ENCODE measurements around the gene CAPN11.
"Not testable (repeated sequence)": the region's sequence is repeated elsewhere in the genome, so short reads cannot be mapped to it uniquely, and the experiment has no call there.

Gene CAPN11

GRCh38 chr6:44228031-44228430 lies 69.4 kb downstream of the CAPN11 start:
- H3K27ac ChIP-seq = no peak overlapping the region
- TF ChIP-seq, protein P1, sequence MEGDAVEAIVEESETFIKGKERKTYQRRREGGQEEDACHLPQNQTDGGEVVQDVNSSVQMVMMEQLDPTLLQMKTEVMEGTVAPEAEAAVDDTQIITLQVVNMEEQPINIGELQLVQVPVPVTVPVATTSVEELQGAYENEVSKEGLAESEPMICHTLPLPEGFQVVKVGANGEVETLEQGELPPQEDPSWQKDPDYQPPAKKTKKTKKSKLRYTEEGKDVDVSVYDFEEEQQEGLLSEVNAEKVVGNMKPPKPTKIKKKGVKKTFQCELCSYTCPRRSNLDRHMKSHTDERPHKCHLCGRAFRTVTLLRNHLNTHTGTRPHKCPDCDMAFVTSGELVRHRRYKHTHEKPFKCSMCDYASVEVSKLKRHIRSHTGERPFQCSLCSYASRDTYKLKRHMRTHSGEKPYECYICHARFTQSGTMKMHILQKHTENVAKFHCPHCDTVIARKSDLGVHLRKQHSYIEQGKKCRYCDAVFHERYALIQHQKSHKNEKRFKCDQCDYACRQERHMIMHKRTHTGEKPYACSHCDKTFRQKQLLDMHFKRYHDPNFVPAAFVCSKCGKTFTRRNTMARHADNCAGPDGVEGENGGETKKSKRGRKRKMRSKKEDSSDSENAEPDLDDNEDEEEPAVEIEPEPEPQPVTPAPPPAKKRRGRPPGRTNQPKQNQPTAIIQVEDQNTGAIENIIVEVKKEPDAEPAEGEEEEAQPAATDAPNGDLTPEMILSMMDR (conservative IDR thresholded peaks at IDR 0.05) = no peak

GRCh38 chr6:44228433-44228832 lies 69.8 kb downstream of the CAPN11 start:
- H3K27ac ChIP-seq = no peak overlapping the region
- TF ChIP-seq, protein P1 (conservative IDR thresholded peaks at IDR 0.05) = no peak

DNA sequence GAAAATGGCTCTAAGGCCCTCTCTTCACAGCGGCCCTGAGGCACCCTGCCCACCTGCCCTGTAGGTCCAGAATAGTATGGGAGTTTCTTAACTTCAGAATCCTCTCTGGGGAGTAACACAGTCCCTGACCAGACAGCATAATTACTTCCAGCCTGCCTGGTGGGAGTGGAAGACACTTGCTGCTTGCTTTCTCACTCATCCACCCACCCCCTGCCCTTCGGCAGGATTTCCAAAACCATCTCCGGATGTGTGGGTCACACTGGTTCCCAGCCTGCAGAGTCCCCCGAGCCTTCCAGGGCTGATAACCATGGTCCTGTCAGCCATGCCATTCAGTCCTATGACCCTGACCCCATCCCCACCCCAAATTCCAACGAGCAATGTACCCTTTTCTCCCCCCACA lies 70.2 kb downstream of the CAPN11 start:
- TF ChIP-seq, protein P1 (conservative IDR thresholded peaks at IDR 0.05) = no peak
- H3K27ac ChIP-seq = no peak overlapping the region

GRCh38 chr6:44229376-44230033 lies 70.9 kb downstream of the CAPN11 start:
- TF ChIP-seq, protein P1 (conservative IDR thresholded peaks at IDR 0.05) = no peak
- no peak overlapping the region for H3K27ac ChIP-seq

GRCh38 chr6:44230034-44230675 lies 71.5 kb downstream of the CAPN11 start:
- no peak overlapping the region for H3K27ac ChIP-seq
- TF ChIP-seq, protein P1 (conservative IDR thresholded peaks at IDR 0.05) = no peak

GRCh38 chr6:44231426-44231825 lies 72.8 kb downstream of the CAPN11 start:
- not testable (repeated sequence) for H3K27ac ChIP-seq

DNA sequence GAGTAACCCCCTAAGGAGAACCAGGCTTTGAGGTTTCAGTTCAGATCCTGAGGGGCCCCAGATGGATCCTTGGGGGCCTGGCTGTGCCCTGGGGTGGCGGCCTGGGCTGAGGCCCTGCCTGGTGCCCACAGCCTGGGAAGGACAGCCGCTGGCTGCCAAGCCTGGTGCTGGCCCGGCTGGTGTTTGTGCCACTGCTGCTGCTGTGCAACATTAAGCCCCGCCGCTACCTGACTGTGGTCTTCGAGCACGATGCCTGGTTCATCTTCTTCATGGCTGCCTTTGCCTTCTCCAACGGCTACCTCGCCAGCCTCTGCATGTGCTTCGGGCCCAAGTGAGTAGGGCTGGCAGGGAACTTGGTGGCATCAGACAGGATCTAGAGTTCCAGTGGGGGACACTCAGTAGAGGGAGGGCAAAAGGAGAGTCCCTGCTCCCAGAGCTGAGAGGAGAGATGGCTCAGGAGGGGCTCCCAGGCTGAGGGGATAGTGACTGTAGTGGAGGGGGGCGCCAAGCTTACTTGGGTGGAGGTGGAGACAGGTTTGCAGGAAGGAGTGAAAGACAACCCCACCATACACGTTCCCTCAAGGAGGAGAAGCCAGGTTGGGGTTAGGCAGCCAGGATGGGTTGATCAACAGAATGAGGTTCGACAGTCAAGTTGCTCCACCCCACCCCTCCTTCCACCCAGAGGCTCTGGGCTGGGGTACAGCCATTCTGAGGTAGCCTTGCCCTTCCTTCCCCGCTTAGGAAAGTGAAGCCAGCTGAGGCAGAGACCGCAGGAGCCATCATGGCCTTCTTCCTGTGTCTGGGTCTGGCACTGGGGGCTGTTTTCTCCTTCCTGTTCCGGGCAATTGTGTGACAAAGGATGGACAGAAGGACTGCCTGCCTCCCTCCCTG lies 74.3 kb downstream of the CAPN11 start:
- peak overlapping the region; percentile 74 for H3K27ac ChIP-seq
- TF ChIP-seq, protein P1 (conservative IDR thresholded peaks at IDR 0.05) = no peak

All from VCaP (cell line).